IMR-90 (cell line): ENCODE data around the gene PM20D1. TPM values are rescaled to one million over a fixed set of nuclear protein-coding genes. Genes with fewer than 3 reads are reported as not detected.

ENCODE experiments used
- ATAC-seq: fragments of 200-7000 bp; cut with Tn5 transposase; 2 replicates; pipeline ENCODE4 v1.9.1; 2020; ENCODE audit warnings: low read depth, mild to moderate bottlenecking, moderate library complexity
- BruUV-seq: library from RNA; stranded (reverse); fragments of 400-500 nt; replicated peaks from 2 replicates; lab custom pipeline; 2021; lab: Mats Ljungman, UMichigan
- CTCF ChIA-PET: fragments of 300-600 bp; formaldehyde crosslinking; extraction: SDS; loops from one replicate; lab custom pipeline; 2021; ENCODE audit warnings: antibody characterized with exemption; lab: Yijun Ruan, JAX
- POLR2A ChIA-PET: fragments of 300-600 bp; sonication (Branson Sonifier 250); formaldehyde crosslinking; loops from one replicate; lab custom pipeline; 2022; ENCODE audit warnings: antibody characterized with exemption; ENCODE audit not compliant: unreplicated experiment; lab: Charles Lee
- DNase-seq: peaks from one replicate; pipeline ENCODE4 v3.0.0; 2013
- H2AFZ ChIP-seq: replicated peaks from 2 replicates; pipeline ENCODE3; 2013; ENCODE audit warnings: low read length, mild to moderate bottlenecking; ENCODE audit not compliant: poor library complexity
- H2AK5ac ChIP-seq: 2 replicates; pipeline ENCODE4 v1.6.1; 2013; ENCODE audit warnings: low read depth, low read length, inconsistent platforms
- H2AK9ac ChIP-seq: replicated peaks from 2 replicates; pipeline ENCODE3; 2013; ENCODE audit warnings: mild to moderate bottlenecking, low read depth, low read length, moderate library complexity; ENCODE audit not compliant: poor library complexity
- H2BK120ac ChIP-seq: 2 replicates; pipeline ENCODE4 v1.6.1; 2013; ENCODE audit warnings: low read depth, low read length, inconsistent platforms
- H2BK15ac ChIP-seq: 3 replicates; pipeline ENCODE4 v1.6.1; 2013; ENCODE audit warnings: low read depth, low read length, inconsistent platforms
- H2BK20ac ChIP-seq: 2 replicates; pipeline ENCODE4 v1.6.1; 2013; ENCODE audit warnings: low read depth, mild to moderate bottlenecking, inconsistent platforms, low read length, moderate library complexity
- H2BK5ac ChIP-seq: 2 replicates; pipeline ENCODE4 v1.6.1; 2013; ENCODE audit warnings: mild to moderate bottlenecking, low read depth, low read length, inconsistent platforms; ENCODE audit not compliant: poor library complexity, severe bottlenecking
- H3K14ac ChIP-seq: replicated peaks from 2 replicates; pipeline ENCODE4 v1.6.1; 2013; ENCODE audit warnings: low read depth, low read length, inconsistent platforms
- H3K18ac ChIP-seq: 2 replicates; pipeline ENCODE4 v1.6.1; 2013; ENCODE audit warnings: low read depth, low read length, control low read depth
- H3K23ac ChIP-seq: 2 replicates; pipeline ENCODE4 v1.6.1; 2013; ENCODE audit warnings: low read depth, low read length, inconsistent platforms
- H3K27ac ChIP-seq: 2 replicates; pipeline ENCODE4 v1.5.1; 2013; ENCODE audit warnings: mild to moderate bottlenecking, control low read depth, low read length; ENCODE audit not compliant: insufficient read depth
- H3K27me3 ChIP-seq: 2 replicates; pipeline ENCODE4 v1.6.1; 2013; ENCODE audit warnings: low read length; ENCODE audit not compliant: control insufficient read depth, insufficient read depth
- H3K36me3 ChIP-seq: 2 replicates; pipeline ENCODE4 v1.6.1; 2013; ENCODE audit warnings: low read length, mixed read lengths; ENCODE audit not compliant: control insufficient read depth, insufficient read depth
- H3K4ac ChIP-seq: 2 replicates; pipeline ENCODE4 v1.6.1; 2013; ENCODE audit warnings: low read depth, low read length, inconsistent platforms
- H3K4me1 ChIP-seq: 2 replicates; pipeline ENCODE4 v1.6.1; 2013; ENCODE audit warnings: low read length, mixed read lengths; ENCODE audit not compliant: control insufficient read depth, insufficient read depth
- H3K4me2 ChIP-seq: 2 replicates; pipeline ENCODE4 v1.6.1; 2013; ENCODE audit warnings: low read depth, mild to moderate bottlenecking, control low read depth, low read length, moderate library complexity
- H3K4me3 ChIP-seq: 2 replicates; pipeline ENCODE4 v1.5.1; 2013; ENCODE audit warnings: low read depth, mild to moderate bottlenecking, control low read depth, low read length, moderate library complexity; ENCODE audit not compliant: insufficient read depth
- H3K56ac ChIP-seq: 2 replicates; pipeline ENCODE4 v1.6.1; 2013; ENCODE audit warnings: low read length, inconsistent platforms; ENCODE audit not compliant: insufficient read depth; ENCODE audit errors: extremely low read depth
- H3K79me1 ChIP-seq, 2 experiments: 2 replicates each; pipeline ENCODE4 v1.6.1; 2013; ENCODE audit warnings: low read length in 2 of 2, inconsistent platforms in 1 of 2, low read depth in 1 of 2
- H3K9ac ChIP-seq: 2 replicates; pipeline ENCODE4 v1.6.1; 2013; ENCODE audit warnings: low read depth, low read length, control low read depth
- H3K9me1 ChIP-seq: 2 replicates; pipeline ENCODE4 v1.6.1; 2013; ENCODE audit warnings: low read length, inconsistent platforms; ENCODE audit not compliant: insufficient read depth
- H3K9me3 ChIP-seq: 2 replicates; pipeline ENCODE4 v1.6.1; 2013; ENCODE audit warnings: low read length; ENCODE audit not compliant: control insufficient read depth, insufficient read depth
- H4K20me1 ChIP-seq: 2 replicates; pipeline ENCODE4 v1.6.1; 2013; ENCODE audit warnings: low read length, inconsistent platforms; ENCODE audit not compliant: insufficient read depth
- H4K5ac ChIP-seq: 2 replicates; pipeline ENCODE4 v1.6.1; 2013; ENCODE audit warnings: mild to moderate bottlenecking, low read depth, low read length, control low read depth
- H4K8ac ChIP-seq, 2 experiments: 2 replicates each; pipeline ENCODE4 v1.6.1; 2013; ENCODE audit warnings: low read depth in 2 of 2, low read length in 2 of 2, control low read depth in 1 of 2, inconsistent platforms in 1 of 2
- H4K91ac ChIP-seq: 2 replicates; pipeline ENCODE4 v1.6.1; 2013; ENCODE audit warnings: low read depth, low read length, inconsistent platforms; ENCODE audit not compliant: insufficient read depth
- BHLHE40 ChIP-seq: fragments of 150-350 bp; IDR thresholded peaks from 2 replicates; pipeline ENCODE4 v1.6.1; 2016; ENCODE audit warnings: mild to moderate bottlenecking, low read depth, low read length
- CEBPB ChIP-seq: IDR thresholded peaks from 2 replicates; pipeline ENCODE4 v1.6.1; 2012; ENCODE audit warnings: low read depth, low read length, improper control_type of control experiment
- CHD1 ChIP-seq: IDR thresholded peaks from 2 replicates; pipeline ENCODE4 v1.6.1; 2012; ENCODE audit warnings: low read depth, low read length, improper control_type of control experiment
- FOS ChIP-seq: fragments of 150-350 bp; IDR thresholded peaks from 2 replicates; pipeline ENCODE4 v1.6.1; 2016; ENCODE audit warnings: low read depth, low read length
- MAFK ChIP-seq: IDR thresholded peaks from 2 replicates; pipeline ENCODE4 v1.6.1; 2012; ENCODE audit warnings: low read depth, low read length, improper control_type of control experiment
- MAZ ChIP-seq: IDR thresholded peaks from 2 replicates; pipeline ENCODE4 v1.6.1; 2012; ENCODE audit warnings: low read depth, mild to moderate bottlenecking, low read length, improper control_type of control experiment, moderate library complexity, borderline replicate concordance
- MXI1 ChIP-seq: IDR thresholded peaks from 2 replicates; pipeline ENCODE4 v1.6.1; 2012; ENCODE audit warnings: low read depth, mild to moderate bottlenecking, low read length, moderate library complexity, borderline replicate concordance
- NFE2L2 ChIP-seq: fragments of 150-350 bp; IDR thresholded peaks from 2 replicates; pipeline ENCODE4 v1.6.1; 2016; ENCODE audit warnings: low read depth, mild to moderate bottlenecking, low read length
- POLR2A ChIP-seq: IDR thresholded peaks from 2 replicates; pipeline ENCODE4 v1.6.1; 2012; ENCODE audit warnings: mild to moderate bottlenecking, low read depth, low read length
- RAD21 ChIP-seq: IDR thresholded peaks from 2 replicates; pipeline ENCODE4 v1.6.1; 2012; ENCODE audit warnings: low read length, improper control_type of control experiment
- RCOR1 ChIP-seq: IDR thresholded peaks from 2 replicates; pipeline ENCODE4 v1.6.1; 2012; ENCODE audit warnings: mild to moderate bottlenecking, low read length, improper control_type of control experiment; ENCODE audit not compliant: insufficient replicate concordance
- RFX5 ChIP-seq: IDR thresholded peaks from 2 replicates; pipeline ENCODE4 v1.8.0; 2012; ENCODE audit warnings: low read depth, mild to moderate bottlenecking, low read length, moderate library complexity
- SMC3 ChIP-seq: fragments of 150-350 bp; IDR thresholded peaks from 2 replicates; pipeline ENCODE4 v1.6.1; 2016; ENCODE audit warnings: low read depth, mild to moderate bottlenecking, antibody characterized with exemption, low read length, moderate library complexity
- WGBS, 2 experiments: methylation state at CpG; one replicate each; pipeline versions ENCODE4 v1.1.5 to v1.1.7; 2013; ENCODE audit warnings: missing lambda C conversion rate in 2 of 2; ENCODE audit not compliant: insufficient read length in 1 of 2; ENCODE audit errors: extremely low coverage in 2 of 2; 5-methylcytosine and 5-hydroxymethylcytosine counted together
- dilution Hi-C: fragments of 300-500 bp; cut with HindIII; formaldehyde crosslinking; loops from one replicate; pipeline ENCODE4 v1.14.3; 2018; ENCODE audit warnings: low sequenced_read_pairs; ENCODE audit not compliant: unreplicated experiment
- in situ Hi-C: fragments of 300-500 bp; cut with MboI; formaldehyde crosslinking; loops from 3 replicates; pipeline ENCODE4 v1.14.3; 2019; ENCODE audit warnings: low sequenced_read_pairs, inconsistent platforms, mixed read lengths
- intact Hi-C: fragments of 100-400 bp; cut with micrococcal nuclease; formaldehyde crosslinking; loops from 2 replicates; pipeline ENCODE4 v1.10.0; 2022
- polyA plus RNA-seq, 3 experiments: library from polyadenylated mRNA; depleted of rRNA; stranded (reverse); fragments of >200 nt; gene quantifications; 2 replicates each; pipeline ENCODE4 v1.2.3, GENCODE V29; 2012; ENCODE audit warnings: low replicate concordance in 1 of 3
- total RNA-seq: library from RNA; depleted of rRNA; stranded (reverse); fragments of >200 nt; gene quantifications from 2 replicates; pipeline ENCODE4 v1.2.3, GENCODE V29; 2012
- TF ChIP-seq, protein P1 (sequence below): fragments of 150-350 bp; IDR thresholded peaks from 2 replicates; pipeline ENCODE4 v1.6.1; 2017; ENCODE audit warnings: mild to moderate bottlenecking, antibody characterized with exemption, low read length, low read depth
- TF ChIP-seq, protein P2 (sequence below): conservative IDR thresholded peaks from 2 replicates; pipeline ENCODE4 v1.5.1; 2012; ENCODE audit warnings: mild to moderate bottlenecking, low read depth, low read length, improper control_type of control experiment
- TF ChIP-seq, protein P3 (sequence below): fragments of 150-350 bp; IDR thresholded peaks from 2 replicates; pipeline ENCODE4 v1.6.1; 2016; ENCODE audit warnings: low read depth, mild to moderate bottlenecking, low read length, moderate library complexity, borderline replicate concordance

The PM20D1 gene
- total and polyA plus RNA-seq, 2 of the 4 experiments (the other 2 are of a cell fraction): not detected

DNA sequence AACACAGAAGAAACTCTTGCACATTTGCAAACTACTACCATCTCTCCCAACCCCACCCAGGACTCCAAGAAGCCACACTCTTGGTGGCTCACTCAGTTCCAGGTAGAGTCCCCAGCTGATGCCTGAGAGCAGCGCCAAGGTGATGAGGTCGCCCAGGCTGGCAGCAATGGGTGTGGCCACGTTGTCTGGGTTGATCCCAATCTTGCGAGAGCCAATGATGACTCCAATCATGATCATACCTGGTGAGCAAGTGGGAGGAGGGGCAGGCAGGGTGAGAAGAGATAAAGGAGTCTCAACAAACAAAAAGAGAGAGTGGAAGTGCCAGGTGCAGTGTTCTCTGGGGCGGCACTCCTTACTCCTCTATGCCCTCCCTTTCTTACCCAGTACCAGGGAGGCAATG is 51.4 kb downstream of the PM20D1 start:
- no peak overlapping the region for H2AK5ac ChIP-seq
- no peak overlapping the region for H4K91ac ChIP-seq
- no peak overlapping the region for H2AK9ac ChIP-seq
- H3K36me3 ChIP-seq: peaks cover 53% of the 10 kb centered on the region
- H3K23ac ChIP-seq: no peak overlapping the region
- H3K56ac ChIP-seq: no peak overlapping the region
- H3K79me1 ChIP-seq: no peaks in the 10 kb centered on the region; a peak in 1 of 4 replicates
- H2BK120ac ChIP-seq: no peak overlapping the region
- no peak overlapping the region for H2AFZ ChIP-seq
- no peak overlapping the region for H3K27ac ChIP-seq
- no peak for ATAC-seq
- H3K4me3 ChIP-seq: no peak overlapping the region
- no TSS peak for BruUV-seq
- H4K8ac ChIP-seq: no peak overlapping the region
- no peaks in the 10 kb centered on the region for H3K4me1 ChIP-seq
- no peak overlapping the region for H3K4me2 ChIP-seq
- intact Hi-C loops (no loop called here), in situ Hi-C loops (loop anchor here (10.0 kb wide), 1 partner anchor 306 kb away; no protein-coding TSS in a partner anchor), dilution Hi-C loops (no loop called here)
- H2BK15ac ChIP-seq: no peak overlapping the region
- no peak overlapping the region for H2BK5ac ChIP-seq
- H4K20me1 ChIP-seq: no peaks in the 10 kb centered on the region
- CTCF ChIA-PET: no interaction called here
- no peak overlapping the region for H3K18ac ChIP-seq
- no peak overlapping the region for H3K9ac ChIP-seq
- no peaks in the 10 kb centered on the region for H3K9me1 ChIP-seq
- no peak overlapping the region for H4K5ac ChIP-seq
- H3K9me3 ChIP-seq: no peaks in the 10 kb centered on the region
- H3K27me3 ChIP-seq: no peaks in the 10 kb centered on the region
- POLR2A ChIA-PET: no interaction called here
- no peak overlapping the region for H3K4ac ChIP-seq
- H2BK20ac ChIP-seq: no peak overlapping the region
- no CpG with 5 or more reads among the region's 5 CpGs for WGBS, 2 experiments
- H3K14ac ChIP-seq: no peak overlapping the region
- no peak for DNase-seq
- no peak for TF ChIP-seq SMC3
- no peak for TF ChIP-seq NFE2L2
- TF ChIP-seq POLR2A: no peak
- no peak for TF ChIP-seq CHD1
- no peak for TF ChIP-seq RFX5
- no peak for TF ChIP-seq MXI1
- TF ChIP-seq, protein P1, sequence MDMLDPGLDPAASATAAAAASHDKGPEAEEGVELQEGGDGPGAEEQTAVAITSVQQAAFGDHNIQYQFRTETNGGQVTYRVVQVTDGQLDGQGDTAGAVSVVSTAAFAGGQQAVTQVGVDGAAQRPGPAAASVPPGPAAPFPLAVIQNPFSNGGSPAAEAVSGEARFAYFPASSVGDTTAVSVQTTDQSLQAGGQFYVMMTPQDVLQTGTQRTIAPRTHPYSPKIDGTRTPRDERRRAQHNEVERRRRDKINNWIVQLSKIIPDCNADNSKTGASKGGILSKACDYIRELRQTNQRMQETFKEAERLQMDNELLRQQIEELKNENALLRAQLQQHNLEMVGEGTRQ: no peak
- TF ChIP-seq CEBPB: no peak
- TF ChIP-seq, protein P2, sequence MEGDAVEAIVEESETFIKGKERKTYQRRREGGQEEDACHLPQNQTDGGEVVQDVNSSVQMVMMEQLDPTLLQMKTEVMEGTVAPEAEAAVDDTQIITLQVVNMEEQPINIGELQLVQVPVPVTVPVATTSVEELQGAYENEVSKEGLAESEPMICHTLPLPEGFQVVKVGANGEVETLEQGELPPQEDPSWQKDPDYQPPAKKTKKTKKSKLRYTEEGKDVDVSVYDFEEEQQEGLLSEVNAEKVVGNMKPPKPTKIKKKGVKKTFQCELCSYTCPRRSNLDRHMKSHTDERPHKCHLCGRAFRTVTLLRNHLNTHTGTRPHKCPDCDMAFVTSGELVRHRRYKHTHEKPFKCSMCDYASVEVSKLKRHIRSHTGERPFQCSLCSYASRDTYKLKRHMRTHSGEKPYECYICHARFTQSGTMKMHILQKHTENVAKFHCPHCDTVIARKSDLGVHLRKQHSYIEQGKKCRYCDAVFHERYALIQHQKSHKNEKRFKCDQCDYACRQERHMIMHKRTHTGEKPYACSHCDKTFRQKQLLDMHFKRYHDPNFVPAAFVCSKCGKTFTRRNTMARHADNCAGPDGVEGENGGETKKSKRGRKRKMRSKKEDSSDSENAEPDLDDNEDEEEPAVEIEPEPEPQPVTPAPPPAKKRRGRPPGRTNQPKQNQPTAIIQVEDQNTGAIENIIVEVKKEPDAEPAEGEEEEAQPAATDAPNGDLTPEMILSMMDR: no peak
- no peak for TF ChIP-seq BHLHE40
- TF ChIP-seq RAD21: no peak
- TF ChIP-seq RCOR1: no peak
- no peak for TF ChIP-seq MAZ
- no peak for TF ChIP-seq FOS
- TF ChIP-seq, protein P3, sequence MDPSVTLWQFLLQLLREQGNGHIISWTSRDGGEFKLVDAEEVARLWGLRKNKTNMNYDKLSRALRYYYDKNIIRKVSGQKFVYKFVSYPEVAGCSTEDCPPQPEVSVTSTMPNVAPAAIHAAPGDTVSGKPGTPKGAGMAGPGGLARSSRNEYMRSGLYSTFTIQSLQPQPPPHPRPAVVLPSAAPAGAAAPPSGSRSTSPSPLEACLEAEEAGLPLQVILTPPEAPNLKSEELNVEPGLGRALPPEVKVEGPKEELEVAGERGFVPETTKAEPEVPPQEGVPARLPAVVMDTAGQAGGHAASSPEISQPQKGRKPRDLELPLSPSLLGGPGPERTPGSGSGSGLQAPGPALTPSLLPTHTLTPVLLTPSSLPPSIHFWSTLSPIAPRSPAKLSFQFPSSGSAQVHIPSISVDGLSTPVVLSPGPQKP: no peak
- TF ChIP-seq MAFK: no peak
